IPS-18c (cell line): ENCODE data around the gene DPP6.

ENCODE experiments used
- H3K4me3 ChIP-seq: 2 replicates; pipeline ENCODE4 v1.7.0; 2013; ENCODE audit warnings: low read depth, mild to moderate bottlenecking, low read length, moderate library complexity; ENCODE audit not compliant: insufficient read depth
- H3K9me3 ChIP-seq: one replicate; pipeline ENCODE4 v1.6.1; 2013; ENCODE audit warnings: mild to moderate bottlenecking, low read length, moderate library complexity; ENCODE audit not compliant: control insufficient read depth, insufficient read depth

The DPP6 gene

DNA sequence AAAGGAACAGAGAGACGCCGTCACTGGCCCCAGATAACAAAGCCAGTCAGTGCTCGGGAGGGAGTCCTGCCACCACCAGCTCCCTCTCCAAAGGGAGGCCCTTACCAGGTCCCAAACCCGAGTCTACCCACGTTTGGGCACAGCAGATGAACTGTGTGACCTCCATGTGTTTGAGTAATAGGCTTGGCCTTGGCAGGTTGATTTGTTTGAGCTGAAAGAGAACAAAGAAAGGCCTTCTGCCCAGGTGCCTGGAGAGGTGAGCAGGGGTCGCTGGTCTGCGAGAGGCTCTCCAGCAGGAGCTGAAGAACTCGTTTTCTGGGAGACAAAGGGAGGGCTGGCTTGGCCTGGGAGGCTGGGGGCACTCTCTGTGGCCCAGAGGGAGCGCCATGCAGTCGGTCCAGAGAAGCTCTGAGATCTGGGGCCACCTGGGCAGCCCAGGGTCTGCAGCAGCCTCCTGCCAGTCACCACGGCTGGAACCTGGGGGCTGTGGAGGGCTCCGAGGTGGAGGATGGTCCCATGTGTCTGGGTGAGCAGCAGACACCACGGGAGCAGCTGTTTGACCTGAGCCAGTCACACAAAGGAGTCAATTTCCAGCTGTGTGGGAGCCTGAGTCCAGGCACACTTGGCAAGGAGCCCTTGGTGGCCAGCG, 851.0 kb downstream of the DPP6 start:
- Histone ChIP-seq H3K4me3 (no peak overlapping the region), H3K9me3 (peaks cover 5% of the 10 kb centered on the region)

DNA sequence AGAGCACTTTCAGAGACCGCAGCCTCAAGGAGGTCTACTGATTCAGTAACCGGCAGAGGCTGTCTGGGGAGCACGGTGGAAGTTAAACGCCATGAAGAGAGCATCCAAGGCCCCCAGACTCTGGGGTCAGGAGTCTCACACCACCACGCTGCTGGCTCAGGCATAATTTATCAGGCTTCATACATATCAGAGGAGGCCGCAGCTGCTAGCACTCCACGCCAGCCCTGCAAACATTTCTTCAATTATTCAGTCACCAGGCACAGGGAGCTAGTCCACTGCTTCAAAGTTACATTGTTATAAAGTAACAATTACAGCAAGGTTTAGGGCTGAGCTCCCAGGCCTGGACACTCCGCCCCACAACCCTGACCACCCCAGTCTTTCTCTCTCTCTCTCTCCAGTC, 852.9 kb downstream of the DPP6 start:
- H3K4me3 ChIP-seq = no peak overlapping the region
- peaks cover 5% of the 10 kb centered on the region for H3K9me3 ChIP-seq

DNA sequence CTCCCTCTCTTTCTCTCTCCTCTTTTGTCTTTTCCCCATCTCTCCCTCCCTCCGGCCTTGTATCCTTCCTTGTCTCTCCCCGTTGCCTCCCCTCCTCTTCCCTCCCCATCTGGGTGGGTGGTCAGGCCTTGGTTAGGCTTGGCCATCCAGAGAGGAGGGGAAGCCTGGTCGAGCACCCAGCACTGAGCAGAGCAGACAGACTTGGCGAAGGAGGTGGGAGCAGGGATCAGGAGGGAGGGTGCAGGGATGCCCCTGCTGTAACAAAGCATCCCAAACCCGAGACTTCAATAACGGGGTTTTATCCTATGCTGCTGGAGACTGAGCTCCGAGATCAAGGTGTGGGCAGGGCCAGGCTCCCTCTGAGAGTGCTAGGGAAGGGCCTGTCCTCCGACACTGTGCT, 853.4 kb downstream of the DPP6 start:
- no peak overlapping the region for H3K4me3 ChIP-seq
- H3K9me3 ChIP-seq = peaks cover 5% of the 10 kb centered on the region

DNA sequence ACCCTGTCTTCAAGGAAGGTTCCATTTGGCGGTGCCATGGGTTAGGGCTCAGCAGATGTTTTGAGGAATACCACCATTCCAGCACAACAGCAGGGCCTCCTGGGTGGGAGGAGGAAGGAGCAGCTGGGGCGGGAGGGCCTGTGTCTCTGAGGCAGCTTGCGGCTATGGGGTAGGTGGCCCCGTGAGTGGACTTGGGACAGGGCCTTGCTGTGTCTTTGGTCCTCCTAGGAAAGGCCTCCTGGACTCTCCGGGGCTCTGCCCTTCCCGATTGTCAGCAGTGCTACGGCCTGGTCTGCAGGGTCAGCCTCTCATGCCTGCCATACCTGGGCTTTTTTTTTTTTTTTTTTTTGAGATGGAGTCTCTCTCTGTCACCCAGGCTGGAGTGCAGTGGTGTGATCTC, 854.0 kb downstream of the DPP6 start:
- Histone ChIP-seq H3K9me3 (peaks cover 5% of the 10 kb centered on the region), H3K4me3 (no peak overlapping the region)

DNA sequence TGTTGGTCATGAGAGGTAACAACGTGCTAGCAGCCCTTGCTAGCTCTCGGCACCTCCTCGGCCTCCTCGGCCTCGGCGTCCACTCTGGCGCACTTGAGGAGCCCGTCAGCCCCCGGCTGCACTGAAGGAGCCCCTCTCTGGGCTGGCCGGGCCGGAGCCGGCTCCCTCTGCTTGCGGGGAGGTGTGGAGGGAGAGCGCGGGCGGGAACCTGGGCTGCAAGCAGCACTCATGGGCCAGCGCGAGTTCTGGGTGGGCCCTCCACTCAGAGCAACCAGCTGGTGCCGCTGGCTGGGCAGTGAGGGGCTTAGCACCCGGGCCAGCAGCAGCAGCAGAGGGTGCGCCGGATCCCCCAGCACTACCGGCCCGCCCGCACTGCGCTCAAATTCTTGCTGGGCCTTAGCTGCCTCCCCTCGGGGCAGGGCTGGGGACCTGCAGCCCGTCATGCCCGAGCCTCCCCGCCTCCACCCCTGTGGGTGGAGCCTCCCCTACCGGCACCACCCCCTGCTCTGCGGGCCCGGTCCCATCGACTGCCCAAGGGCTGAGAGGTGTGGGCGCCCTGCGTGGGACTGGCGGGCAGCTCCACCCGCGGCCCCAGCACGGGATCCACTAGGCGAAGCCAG, 854.6 kb downstream of the DPP6 start:
- no peak overlapping the region for H3K4me3 ChIP-seq
- H3K9me3 ChIP-seq = peaks cover 3% of the 10 kb centered on the region

DNA sequence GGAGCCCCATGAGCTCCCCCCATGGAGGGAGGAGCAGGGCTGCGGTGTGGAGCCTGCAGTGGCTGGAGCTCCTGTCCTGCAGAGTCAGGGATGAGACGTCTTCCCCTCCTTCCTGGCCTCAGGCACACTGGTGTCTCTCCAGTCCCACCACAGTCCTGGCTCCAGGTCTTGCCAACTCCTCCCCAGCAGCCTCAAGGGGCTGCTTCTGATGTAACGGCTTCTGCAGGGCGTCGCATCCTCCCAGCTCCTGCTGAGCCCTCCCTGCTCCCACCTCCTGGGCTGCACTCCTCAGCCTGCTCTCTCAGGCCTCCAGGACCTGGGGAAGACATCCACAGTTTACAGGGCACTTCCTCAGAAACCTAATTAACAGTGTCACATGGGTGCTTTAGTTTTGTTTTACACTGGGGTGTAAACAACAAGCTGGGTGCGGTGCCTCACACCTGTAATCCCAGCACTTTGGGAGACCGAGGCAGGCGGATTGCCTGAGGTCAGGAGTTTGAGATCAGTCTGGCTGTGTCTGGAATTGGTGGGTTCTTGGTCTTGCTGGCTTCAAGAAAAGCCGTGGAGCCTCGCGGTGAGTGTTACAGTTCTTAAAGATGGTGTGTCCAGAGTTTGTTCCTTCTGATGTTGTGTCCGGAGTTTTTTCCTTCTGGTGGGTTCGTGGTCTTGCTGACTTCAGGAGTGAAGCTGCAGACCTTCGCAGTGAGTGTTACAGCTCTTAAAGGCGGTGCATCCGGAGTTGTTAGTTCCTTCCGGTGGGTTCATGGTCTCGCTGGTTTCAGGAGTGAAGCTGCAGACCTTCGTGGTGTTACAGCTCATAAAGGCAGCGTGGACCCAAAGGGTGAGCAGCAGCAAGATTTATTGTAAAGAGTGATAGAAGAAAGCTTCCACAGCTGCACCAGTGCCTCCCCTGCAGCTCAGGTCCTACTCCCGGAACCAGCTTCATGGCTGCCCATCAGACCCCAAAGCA, 855.7 kb downstream of the DPP6 start:
- no peak overlapping the region for H3K4me3 ChIP-seq

DNA sequence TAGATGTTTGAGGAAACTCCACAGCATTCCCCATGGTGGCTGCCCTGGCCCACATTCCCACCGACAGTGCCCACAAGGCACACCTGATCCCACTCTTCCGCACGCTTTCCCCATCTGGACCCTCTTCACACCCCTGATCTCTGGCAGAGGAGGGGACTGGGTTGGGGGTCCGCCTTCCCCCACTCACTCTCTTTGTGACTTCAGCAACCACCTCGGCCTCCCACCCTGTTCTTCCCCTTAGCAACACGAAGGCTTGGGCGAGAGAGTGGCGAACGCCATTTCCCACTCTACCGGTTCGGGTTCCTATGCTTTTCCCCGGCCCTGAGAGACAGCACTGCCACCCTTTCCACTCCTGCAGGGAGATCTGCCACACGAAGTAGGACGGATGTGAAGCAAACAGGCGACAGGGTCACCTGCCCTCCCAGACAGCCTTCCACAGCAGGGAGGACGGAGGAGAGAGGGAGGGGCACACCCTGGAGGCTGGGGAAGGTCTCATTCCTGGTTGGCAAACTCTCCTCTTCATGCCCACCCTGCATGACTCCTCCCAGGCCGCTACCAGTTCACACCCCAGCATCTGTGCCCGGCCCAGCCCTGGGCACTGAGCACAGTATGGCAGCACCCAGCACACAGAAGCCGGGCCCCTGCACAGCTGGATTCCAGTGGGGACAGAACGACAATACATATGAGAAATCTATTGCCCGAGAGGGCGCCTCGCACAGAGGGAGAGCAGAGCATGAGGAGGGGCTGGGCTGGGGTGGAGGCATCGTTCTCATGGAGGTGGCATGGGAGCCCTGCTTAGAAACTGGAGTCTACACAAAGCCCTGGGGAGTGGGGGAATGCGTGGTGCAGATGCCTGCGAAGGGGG, 857.3 kb downstream of the DPP6 start:
- H3K9me3 ChIP-seq = peaks cover 2% of the 10 kb centered on the region

More for the DNA sequence above, 855.7 kb downstream of the DPP6 start:
- peaks cover 2% of the 10 kb centered on the region for H3K9me3 ChIP-seq

DNA sequence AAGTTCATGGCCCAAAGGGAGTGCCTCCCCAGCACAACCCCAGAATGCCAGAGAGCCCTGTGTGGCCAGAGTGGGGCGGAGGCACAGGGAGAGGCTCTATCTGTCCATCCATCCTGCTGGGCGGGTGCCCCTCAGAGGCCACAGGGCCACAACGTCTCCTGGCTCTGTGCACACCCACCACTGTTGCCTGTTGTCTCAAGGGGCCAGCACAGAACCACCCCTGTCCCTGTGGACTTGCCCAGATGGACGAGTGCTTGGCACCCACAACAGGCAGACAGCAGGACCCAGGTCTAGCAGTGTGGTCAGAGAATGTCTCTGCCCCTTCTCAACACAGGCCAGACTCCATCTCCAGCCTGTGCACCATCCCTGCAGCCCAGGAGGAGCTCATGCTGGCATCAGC, 857.9 kb downstream of the DPP6 start:
- H3K4me3 ChIP-seq = no peak overlapping the region
- H3K9me3 ChIP-seq = peaks cover 2% of the 10 kb centered on the region

More for the DNA sequence above, 857.3 kb downstream of the DPP6 start:
- H3K4me3 ChIP-seq = no peak overlapping the region

DNA sequence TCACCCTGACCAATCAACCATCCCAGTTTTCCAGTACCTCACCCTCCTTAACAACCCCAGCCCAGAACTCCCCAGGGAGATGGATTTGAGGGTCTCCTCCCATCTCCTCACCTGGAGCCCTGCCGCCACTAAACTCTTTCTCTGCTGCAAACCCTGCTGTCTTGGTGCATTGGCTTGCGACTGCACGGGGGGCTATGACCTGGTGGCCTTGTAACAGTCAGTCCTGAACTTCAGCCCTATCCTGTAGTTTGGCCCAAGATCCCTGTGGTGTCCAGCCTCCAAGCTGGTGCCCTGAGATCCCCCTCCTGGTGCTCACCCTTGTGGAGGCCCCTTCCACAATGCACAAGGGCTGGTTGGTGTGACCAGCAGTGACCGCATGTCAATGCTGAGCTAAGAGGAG, 858.8 kb downstream of the DPP6 start:
- Histone ChIP-seq H3K4me3 (no peak overlapping the region), H3K9me3 (peaks cover 2% of the 10 kb centered on the region)

DNA sequence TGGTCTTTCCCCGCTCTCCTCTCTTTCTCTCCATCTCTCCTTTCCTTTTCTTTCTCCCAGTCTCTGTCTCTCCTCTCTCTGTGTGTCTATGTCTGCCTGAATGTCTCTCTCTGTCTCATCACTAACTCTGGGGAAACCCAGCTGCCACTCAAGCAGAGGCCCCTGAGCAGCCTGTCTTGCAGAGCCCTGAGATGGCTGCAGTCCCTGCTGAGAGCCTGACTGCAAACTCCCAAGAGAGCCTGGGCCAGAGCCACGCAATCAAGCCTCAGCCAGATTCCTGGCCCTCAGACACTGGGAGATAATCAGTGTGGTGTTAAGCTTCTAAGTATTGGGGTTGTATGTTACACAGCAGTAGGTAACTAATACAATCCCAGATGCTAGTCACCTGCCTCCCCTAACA, 859.2 kb downstream of the DPP6 start:
- Histone ChIP-seq H3K9me3 (peaks cover 2% of the 10 kb centered on the region), H3K4me3 (no peak overlapping the region)

DNA sequence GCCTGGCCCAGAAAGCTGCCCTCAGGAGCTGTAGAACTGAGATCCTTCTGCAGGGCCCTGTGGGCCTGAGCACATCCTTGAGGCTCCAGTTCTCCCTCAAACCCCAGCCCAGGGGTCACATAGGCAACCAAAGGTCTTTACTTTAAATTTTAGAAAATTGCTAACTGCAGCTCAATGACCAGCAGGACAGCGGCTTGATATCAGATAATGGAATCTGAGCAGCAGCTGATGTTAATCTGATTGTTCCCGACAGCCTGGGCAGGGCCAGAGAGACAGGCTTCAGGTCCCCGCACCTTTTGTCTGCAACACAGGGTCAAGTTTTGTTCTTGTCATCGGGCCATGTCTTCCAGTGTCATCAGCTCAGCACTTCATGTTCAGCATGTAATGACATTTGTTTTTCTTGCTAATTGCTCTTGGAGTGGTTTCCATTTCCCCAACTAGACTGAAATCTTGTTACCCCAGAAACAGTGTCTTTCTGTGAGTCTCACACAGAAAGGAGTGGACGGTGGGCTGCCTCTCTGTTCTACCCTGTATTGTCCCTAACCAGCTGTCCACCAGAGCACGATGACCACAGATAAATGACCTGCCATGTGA, 859.8 kb downstream of the DPP6 start:
- Histone ChIP-seq H3K9me3 (peaks cover 2% of the 10 kb centered on the region), H3K4me3 (no peak overlapping the region)

DNA sequence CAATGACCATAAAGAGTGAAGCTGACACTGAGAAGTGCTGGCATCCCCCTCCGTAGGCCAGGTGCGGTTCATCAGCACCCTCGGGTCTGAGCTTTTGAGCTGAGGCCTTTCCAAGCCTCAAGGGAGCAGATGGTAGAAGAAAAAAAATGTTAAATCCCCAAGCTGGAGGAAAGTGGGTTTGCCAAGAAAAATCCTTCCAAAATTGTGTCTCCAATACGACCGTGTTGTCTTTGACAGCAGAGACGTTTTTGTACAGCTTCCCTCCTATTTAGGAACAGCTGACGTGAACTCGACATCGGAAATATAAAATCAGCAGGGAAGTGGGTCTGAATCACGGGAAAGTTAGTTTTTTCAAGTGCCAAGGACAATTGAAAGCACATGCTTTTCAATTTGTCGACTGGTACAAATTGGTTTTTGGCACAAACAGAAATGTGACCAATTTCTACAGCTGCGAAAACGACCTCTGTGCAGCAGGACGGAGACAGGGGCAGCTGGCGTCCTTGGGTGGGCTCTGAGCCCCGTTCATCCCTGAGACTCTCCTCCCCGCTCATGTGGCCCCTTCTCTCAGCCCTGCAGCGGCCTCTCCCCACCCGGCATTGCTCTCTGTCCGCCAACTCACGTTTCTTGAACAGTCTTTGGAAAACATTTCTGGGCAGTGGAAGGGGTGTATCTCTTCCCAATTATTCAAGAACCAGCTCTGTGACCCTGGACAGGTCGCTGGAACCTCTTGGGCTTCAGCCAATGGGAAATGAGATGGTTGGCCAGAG, 860.9 kb downstream of the DPP6 start:
- H3K9me3 ChIP-seq = no peaks in the 10 kb centered on the region

DNA sequence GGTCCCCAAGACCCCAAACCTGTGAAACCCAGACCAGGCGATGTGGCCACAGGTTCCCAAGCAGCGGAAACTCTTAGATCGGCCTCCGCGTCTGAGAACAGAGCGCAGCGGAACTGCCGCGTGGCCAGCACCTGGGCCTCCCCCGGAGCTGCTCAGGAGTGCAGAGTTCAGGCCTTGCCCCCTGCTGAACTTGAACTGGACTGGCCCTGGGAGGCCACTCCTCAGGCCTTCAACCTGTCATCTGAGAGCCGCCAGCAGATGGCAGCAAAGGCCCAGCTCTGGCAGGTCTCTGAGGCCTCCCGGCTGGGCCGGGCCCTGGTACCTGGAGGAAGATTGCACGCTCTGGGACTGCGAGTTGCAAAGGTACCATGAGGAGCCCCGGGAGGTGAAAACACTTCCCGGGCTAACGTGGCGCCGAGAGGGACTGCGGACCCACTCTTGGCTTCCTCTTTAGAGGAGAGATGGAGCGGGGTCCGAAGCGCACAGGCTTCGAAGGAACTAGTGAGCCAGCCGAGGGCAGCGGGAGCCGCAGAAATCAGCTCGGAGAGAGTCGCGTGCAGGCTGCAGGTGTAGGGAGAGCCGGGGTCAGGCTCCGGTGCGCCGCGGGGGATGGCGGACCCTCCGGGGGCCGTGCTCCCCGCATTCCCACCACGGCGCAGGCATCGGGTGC, 861.6 kb downstream of the DPP6 start:
- peak overlapping the region; percentile 16; the same call in 1 of the 2 replicates for H3K4me3 ChIP-seq
- H3K9me3 ChIP-seq = no peaks in the 10 kb centered on the region

More for the DNA sequence above, 860.9 kb downstream of the DPP6 start:
- H3K4me3 ChIP-seq = no peak overlapping the region

DNA sequence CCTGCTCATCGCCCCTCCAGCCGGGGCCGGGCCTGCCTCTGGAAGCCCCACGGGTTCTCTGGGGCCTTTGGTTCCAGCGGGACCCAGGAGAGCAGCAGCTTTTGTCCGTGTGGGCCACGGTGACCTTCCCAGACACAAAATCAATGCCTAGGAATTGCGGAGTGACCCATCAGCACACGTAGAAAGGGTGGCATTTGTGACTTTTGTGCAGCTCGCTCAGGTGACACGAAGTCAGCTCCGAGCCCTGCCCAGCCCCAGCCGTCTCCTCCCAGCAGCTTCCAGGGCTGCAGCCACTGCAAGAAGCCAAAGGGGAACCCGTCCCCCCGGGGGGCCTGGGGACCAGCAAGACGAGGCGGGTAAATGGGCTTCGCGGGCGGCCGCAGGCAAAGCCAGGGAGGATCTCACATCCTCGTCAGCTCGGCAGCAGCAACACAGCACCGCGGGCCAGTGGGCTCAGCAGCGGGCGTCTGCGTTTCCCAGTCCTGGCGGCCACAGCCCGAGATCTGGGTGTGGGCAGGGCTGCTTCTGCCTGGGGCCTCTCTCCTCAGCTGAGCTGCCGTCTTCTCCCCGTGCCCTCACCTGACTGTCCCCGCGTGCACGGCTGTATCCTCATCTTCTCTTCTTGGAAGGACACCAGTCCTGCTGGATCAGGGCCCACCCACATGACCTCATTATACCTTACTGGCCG, 862.3 kb downstream of the DPP6 start:
- no peak overlapping the region; the same call in 1 of the 2 replicates for H3K4me3 ChIP-seq
- H3K9me3 ChIP-seq = no peaks in the 10 kb centered on the region

DNA sequence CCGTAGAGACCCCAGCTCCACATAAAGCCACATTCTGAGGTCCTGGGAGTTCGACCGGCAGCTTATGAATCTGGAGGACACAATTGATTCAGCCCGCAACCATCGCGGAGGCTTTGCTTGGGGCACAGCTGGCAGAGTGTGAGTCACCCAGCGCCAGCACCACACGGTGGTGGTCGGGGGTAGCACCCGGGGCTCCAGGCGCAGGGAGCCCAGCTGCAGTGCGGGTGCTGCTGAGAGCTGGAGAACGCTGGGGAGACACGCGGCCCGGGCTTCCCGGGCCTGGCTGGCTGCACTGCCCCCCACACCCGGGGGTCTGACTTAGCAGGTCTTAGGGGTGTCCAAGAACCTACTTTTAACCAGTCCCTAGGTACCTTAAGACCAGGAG, 862.8 kb downstream of the DPP6 start:
- no peaks in the 10 kb centered on the region for H3K9me3 ChIP-seq
- no peak overlapping the region for H3K4me3 ChIP-seq
